Hematopoietic multipotent progenitor cell treated with erythropoietin and hydrocortisone succinate and interleukin-3 and kit ligand, for 15 days (in vitro differentiated cells): ENCODE measurements around the gene CFAP100.

Source experiments
- DNase-seq: peaks from one replicate; pipeline ENCODE4 v3.0.0-alpha.2; 2015; ENCODE audit warnings: low spot score

Gene CFAP100

DNA sequence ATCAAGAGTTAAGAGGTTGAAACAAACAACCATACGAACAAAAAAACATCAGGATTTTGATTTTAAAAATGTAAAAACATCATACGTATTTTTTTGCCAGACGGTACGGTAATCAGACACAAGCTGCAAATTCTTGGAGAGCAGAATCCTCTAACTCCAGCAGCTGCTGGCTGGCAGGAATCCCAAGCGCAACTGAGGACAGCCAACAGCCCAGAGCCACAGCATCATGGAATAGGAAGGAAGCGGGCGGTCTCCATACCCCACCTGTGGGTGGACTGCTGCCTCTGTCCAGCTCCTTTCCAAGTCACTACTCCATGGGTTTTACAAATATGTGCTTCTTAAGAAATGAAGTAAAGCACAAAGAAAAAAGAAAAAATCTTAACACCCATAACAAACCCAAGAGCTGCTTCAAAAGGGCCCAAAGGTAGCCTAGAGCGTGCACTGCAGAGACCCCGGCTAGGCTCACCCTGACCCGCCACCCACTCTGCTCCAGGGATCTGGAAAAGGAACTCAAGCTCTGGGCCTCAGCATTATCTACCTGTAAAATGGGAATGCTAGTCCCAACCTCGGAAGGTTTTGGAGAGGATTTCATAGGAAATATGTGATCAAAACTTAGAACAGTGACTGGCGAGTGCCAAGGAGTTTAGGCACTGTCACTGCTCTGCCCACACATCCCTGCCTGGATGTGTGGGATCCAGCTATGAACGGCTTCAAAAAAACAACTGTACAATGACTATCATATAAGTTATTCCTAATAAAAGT, 47.6 kb downstream of the CFAP100 start:
- no peak for DNase-seq

DNA sequence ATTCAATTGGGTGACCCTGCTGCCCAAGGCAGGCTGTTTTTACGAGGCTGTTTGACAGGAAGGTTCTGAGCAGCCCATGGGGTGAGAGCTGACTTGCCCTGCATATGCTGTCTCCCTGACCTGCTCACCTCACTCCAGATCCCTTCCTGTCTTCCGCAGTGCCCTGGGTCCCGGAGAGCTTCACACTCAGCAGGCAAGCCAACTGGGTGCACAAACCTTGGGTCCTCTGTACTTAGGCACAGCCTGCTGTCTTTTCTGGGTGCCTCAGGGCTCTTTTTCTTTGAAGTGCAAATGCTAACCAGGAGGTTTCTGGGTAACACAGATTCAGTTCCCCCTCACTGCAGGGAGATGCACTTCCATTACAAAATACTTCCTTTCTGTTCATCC, 48.1 kb downstream of the CFAP100 start:
- no peak for DNase-seq

DNA sequence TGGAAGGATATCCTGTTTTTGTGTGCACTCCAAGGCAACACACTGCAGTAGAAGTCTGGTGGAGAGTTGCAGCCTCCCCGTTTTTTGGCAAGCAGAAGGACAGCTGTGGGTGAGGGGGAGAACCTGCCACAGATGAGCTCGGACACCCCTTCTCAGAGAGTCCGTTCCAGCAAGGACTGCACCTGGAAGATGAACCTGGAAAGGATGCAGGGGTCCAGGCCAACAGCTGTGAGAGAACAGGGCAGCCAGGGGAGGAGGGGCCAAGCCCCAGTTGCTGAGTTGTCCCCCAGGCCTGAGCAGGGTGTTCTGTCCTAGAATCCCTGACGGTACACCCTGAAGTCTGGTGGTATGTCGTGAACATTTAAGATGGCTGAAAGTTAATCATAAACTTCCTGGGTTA, 50.8 kb downstream of the CFAP100 start:
- DNase-seq = no peak

DNA sequence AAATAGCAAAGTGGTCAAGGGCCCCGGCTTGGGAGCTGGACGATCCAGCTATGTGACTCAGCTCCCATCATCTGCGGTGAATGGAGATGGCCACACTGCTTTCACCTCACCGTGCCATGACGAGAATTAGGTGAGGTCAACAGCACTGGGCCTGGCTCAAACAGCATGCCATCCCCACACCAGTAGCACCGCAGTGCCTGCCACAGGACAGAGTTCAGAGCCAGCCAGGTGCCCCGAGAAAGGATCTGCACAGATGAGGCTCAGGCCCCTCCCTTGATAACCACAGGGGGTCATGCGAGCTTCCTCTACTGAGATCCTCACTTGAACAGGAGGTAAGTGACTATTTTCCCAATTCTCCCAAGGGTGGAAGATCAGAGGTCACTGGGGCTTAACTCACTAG, 51.6 kb downstream of the CFAP100 start:
- no peak for DNase-seq

DNA sequence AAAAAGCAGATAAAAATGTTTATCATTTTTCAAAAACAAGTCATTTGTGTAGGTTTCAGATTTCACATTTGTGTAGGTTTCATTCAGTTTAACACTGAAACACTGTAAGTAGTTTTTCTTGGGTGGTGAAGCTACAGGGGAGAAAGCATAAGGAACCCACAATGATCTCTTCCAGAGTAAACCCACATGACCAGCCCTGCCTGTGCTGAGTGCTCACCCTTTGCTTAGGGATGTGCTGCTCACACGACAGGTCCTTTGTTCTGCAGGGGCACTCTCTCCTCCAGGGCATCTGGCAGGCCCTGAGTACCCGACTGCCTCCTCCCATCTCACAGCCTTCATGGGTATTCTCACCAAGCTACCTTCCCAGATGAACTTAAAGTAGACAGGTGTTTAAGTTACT, 52.1 kb downstream of the CFAP100 start:
- no peak for DNase-seq

DNA sequence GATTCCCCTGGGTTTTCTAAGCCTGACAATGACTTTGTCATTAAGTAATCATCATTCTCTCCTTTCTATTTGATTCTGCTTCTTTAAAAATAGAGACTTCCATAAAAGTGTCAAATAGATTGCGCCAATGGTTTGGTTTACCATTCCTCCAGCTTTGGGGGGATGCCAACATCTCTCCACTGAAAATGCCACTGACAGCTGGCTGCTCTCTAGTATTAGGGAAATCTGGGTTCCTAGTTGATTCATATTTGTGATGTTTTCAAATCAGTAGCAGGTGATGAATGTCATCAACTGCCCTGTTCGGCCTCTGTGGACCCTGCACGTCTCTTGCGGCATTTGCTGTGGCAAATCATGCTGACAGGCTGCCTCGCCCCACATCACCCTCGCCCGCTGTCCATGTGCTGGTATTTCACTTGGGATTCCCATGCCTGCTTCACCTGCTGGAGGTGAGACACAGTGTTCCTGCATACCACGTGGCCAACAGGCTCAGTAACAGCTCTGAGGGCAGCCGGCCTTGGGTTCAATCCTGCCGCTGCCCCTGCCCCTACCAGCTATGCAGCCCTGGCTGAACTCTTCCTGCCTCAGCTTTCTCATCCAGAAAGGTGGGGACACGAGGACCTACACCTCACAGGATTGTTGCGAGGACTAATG, 52.9 kb downstream of the CFAP100 start:
- DNase-seq = no peak

DNA sequence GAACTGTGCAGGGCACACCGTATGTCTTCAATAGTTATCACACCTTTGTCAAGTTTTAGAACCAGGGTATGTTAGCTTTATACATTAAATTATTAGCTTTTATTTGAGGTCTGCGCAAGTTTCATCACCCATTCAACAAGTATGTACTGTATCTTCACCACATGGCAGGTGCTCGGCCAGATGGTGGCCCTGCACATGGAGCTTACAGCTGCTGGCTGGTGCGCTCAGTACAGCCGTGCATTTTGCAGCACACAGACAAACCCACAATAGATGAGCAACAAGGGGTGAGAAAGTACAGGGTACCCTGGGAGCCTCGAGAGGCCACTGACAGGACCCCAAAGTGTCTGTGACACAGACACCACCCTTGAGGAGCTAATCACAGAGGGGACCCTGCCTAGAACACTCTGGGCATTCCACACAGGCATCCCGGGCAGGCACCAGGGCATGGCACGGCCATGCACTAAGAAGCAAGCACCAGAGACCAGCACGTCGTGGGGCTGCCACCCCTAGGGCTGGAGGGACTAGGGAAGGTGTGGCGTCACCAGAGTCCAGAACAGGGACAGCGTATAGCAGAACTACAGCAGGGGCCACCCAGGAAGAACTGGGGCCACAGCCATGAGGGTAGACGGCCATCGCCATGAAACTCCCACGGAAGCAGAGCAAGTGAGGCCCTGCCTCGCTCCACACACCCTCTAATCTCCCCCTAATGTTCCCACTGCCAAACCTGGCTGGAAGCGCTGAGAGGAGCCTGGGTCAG, 53.6 kb downstream of the CFAP100 start:
- no peak for DNase-seq

DNA sequence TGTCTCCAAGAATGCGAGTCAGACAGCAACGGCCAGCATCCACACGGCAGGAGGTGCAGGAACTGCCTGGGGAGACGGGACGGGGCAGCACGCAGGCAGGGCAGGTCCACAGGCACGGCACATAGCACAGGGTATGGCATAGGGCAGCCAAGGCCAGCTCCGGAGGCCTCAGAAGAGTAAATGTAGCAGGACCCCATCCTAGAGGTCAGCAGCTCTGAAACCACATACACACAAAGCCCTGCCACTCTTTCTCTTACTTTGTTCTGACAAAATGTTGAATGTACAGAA, 54.1 kb downstream of the CFAP100 start:
- DNase-seq = no peak

DNA sequence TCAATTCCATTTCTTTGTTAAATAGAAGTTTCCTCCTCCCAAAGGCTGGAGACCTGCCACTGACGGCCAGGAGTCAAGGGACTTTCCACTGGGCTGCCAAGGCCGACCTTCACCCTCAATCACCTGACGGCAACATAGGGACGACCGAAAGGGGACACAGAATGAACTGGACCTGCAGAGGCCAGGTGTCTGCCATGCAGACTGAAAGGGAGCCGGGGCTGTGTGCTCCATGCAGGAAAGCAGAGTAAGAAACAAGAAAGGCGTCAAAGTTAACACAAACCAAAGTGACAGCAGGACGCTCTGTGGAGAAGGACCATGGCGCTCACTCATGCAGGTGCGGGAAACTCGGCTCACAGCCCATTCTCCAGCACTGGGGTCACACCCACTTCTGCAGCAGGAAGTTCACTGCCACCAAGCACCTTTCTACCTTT, 54.9 kb downstream of the CFAP100 start:
- DNase-seq = no peak

DNA sequence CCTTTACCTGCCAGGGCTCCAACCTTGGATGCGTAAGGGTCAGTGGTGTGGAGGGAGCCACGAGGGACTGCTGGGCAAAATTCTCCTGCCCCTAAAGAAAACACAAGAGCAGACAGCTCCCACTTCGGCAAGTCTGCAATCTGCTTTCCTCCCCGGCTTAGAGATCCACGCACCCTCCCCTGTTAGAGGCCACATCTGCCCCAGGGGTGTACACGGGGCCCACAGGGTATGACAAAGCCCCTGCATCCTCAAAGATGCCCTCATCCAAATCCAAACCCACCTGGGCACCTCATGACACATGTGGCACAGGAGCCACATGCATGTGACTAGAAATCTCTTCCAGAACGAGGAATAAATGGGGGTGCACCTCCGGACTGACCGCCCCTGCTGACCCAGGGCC, 55.5 kb downstream of the CFAP100 start:
- DNase-seq = no peak

DNA sequence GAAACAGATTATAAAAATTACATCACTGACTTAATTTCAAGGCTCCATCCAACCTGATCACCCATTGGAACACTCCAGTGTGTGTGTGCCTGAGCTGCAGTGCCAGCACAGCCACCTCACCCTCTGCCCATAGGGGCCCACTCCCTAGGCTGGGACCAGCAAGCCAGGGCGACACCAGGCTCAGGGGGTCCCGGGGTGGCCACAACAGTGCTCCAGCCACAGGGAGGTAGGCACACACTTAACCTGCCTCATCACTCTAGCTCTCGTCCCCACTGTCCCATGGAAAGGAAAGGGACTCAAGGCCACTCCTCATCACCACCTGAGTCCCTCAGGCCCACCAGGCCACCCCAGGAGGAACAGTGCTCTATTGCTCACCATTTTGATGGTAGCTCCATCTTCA, 56.0 kb downstream of the CFAP100 start:
- DNase-seq = no peak

DNA sequence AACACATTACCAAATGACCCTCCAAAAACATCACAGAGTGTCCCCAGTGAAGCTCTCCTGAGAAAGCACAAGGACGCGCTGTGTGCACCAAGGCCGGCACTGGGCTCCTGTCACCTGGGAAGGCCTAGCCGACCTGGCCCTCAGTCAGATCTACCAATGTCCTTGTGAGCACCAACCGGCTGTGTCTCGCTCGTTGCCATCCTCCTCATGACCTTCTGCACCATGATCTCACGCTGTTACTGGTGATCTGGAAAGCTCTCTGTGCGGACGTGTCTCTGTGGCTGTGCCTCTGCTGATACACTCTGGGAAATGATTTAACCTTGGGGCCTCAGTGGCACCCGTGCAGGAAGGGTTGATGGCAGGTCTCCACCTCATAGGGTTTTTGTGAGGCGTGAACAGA, 56.8 kb downstream of the CFAP100 start:
- no peak for DNase-seq

DNA sequence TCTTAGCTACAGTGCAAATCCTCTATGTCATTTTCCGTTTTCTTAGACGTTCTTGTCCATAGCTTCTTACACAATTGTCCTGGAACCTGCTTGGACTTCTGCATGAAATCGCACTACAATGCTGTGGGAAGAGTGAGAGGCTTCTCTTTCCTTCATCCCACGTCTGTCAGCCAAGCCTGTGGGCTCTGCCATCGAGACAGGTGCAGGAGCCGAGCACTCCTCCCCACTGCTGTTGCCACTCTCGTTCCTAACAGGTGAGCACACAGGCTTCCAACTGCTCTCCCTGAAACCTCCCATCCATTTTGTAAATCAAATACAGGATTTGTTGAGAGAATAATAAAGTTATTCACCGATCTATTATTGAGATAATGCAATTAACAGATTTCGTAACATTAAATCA, 57.5 kb downstream of the CFAP100 start:
- no peak for DNase-seq

DNA sequence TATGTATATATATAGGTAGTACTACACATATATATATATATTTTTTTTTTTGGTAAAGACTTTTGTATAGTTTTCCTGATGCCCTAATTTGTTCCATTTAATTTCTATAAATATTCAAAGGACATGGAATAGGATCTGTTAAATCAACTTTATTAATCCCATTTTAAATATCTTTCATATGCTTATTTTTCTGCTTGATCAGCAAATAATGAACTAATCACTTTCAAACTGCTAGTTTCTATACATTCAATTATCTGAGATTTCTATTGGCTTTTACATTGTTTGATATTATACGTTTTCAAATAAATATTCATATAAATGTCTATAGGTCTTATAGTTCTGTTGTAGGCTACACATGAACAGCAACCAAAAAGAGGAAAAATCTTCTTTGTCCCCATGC, 59.3 kb downstream of the CFAP100 start:
- no peak for DNase-seq

DNA sequence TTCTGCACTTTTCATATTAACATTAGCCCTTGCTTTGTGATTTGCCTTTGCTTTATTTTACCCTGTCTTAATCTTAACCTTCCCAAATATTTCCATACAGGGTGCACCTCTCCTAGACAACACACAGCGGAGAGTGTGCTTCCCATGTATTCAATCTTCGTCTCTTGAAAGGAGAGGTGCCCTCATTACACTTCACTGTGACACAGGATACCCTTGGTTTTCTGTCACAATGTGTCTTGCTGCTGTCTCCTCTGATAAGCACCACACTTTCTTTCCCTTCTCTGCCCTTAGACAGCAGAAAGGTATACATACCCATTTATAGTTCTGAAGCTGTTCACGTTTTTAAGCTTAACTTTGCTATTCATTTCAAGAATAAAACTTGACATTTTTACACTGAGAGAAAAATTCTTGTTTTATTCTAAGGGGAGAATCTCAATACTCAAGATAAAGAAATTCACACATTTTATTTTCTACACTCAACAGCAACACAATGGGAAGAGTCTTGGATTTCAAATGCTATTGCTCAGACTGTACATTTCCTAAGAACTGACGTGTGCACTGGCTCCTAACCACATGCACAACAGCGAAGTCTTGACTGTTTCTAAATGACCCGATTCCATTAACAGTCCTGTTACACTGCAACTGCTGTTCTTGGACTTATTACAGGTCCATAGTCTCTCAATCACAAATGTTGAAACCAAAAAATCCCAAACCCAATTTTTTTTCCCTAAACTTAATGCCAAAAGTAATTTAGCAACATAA, 59.9 kb downstream of the CFAP100 start:
- no peak for DNase-seq

DNA sequence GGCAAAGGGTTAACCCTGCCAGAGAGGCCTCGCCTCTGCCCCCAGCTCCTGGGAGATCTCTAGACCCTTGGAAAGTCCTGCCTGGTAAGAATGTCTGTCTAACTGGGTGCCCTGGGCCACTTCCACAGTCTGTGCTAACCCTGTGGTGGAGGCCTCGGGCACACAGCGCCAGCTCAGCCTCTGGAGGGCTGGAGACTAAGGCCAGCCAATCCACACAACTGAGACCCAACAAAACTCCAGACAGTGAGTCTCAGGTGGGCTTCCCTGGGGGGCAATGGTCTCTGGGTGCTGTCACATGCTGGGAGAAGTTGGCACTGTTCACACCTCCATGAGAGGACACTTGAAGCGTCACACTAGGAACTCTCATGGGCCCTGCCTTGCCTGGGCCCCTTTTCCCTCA, 61.5 kb downstream of the CFAP100 start:
- no peak for DNase-seq

DNA sequence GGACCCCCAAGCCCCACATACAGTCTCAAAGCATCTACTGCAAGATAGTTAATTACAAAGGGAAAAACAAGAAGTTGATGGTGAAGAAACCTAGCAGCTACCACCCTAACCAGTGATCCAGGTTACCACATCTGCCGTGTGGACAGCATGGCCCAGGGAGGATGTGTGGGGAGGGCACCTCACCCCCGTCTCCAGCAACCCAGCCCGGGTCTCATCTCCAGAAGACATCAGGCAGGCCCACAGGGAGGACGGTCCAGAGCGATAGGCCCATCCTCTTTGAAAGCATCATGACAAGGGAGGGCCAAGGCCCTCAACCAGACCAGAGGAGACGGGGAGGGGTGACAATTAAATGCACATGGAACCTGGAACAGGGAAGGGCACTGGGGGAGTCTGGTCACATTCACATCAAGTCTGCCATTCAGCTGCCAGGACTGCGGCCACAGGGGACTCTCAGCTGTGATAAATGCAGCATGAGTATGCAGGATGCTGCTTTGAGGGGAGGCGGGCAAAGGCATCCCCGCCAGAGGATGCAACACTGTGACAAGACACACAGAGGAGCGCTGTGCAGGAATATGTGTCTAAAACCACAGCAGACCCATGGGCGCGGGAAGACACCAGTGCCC, 62.2 kb downstream of the CFAP100 start:
- no peak for DNase-seq

DNA sequence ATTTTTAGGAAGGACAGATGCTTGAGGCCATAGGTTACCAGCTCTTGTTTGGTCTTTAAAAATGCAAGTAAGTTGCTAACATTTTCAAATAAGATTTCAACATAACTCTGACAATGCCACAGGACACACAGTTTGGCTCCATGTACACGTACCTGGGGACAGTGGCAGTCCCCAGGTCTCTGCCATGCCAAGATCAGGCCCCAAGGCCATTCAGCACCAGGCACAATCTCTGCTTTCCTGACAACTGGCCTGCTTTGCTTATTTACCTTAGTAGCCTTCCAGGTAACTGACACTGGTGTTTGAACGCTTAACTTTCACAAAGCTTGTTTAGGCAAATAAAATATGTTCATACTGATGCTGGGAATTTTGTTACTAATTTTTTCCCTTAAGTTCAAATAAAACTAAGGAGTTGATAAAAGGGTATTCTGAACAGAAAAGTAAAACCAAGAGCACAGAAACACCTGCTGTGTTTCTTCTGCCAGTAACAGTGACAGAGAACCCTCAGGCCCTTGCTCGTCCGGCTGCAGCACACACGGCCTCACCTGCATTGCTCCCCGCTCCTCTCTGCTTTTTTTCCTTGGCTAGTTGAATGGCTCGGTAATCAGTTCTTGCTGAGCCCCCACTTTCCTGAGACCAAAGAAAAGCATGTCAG, 64.5 kb downstream of the CFAP100 start:
- no peak for DNase-seq

DNA sequence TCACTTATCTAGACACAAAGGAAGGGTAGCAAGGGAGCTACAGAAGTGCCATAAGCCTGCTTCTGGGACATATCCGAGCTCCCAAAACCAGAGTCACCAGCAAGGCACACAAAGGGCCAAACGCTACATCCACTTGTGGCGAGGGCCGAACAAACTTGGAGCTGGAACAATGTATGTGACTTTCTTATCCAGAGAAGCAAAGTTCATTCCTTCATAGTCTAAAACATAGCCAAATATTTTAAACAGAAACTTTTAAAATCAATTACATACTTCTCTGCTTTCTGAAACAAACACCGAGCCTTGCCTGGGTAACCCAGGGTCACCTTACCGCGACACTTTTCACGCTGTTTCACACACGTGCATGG, 65.0 kb downstream of the CFAP100 start:
- no peak for DNase-seq

DNA sequence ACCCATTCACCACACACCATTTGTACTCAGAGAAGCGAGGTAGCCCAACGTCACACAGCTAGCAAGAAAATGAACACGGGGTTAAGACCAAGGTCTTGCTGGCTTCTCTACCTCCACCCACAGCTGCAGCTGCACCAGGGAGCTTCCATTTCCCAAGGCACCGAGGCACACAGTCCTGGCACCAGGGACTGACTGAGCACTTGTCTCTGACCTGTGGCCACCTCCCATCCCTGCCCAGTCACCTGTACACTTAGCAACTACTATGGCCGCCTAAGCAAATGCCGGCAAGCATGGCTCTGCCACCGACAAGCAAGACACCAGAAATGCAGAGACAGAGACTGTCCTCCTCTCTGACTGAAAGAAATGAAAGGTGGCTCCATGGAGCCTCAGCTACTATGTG, 65.7 kb downstream of the CFAP100 start:
- DNase-seq = no peak

DNA sequence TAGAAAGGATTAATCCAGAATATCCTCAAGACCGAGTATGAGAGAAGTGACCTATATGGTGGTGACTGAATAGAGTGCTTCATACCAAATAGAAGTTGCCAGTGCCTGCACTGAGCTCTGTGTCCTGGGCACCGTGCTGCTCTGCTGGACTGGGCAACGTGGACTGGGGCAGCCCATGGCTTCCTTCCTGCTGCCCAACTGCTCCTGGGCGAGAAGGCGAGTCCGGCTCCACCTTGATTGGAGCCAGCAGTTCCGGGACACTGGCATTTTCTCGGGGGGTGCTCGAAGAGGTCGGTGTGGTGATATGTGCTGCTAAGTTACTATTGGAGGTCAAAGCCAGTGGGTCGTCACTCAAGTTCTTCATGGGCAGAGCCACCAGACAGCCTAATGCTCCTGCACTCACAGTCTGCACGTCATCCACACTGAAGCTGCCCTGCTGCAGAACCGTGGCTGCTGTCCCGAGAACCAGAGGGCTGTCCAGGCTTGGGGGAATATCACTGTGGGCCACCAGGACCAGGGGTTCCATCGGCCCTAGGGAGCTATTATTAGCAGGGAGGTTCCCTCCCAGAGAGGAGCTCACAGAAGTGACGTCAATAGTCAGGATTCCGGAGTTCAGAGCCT, 66.9 kb downstream of the CFAP100 start:
- DNase-seq = no peak
